Progenitor cell of endocrine pancreas (in vitro differentiated cells): ENCODE results near the gene POSTN. TPM values are rescaled to one million over a fixed set of nuclear protein-coding genes. Genes with fewer than 3 reads are reported as not detected.

Experiments
- DNase-seq: peaks from one replicate; pipeline ENCODE4 v3.0.0; 2021; ENCODE audit warnings: low spot score; ENCODE audit not compliant: unreplicated experiment
- H3K27ac Mint-ChIP-seq: 2 replicates; pipeline ENCODE4 v1.8.0; 2021; ENCODE audit warnings: mild to moderate bottlenecking, moderate library complexity, mixed read lengths
- H3K27me3 Mint-ChIP-seq: 2 replicates; pipeline ENCODE4 v1.8.0; 2021; ENCODE audit warnings: mixed read lengths
- H3K36me3 Mint-ChIP-seq: 2 replicates; pipeline ENCODE4 v1.8.0; 2022; ENCODE audit warnings: mixed read lengths; ENCODE audit not compliant: insufficient read depth
- H3K4me1 Mint-ChIP-seq: 2 replicates; pipeline ENCODE4 v1.8.0; 2021; ENCODE audit warnings: low read depth, mixed read lengths
- H3K4me3 Mint-ChIP-seq: 2 replicates; pipeline ENCODE4 v1.8.0; 2021; ENCODE audit warnings: low read depth, mild to moderate bottlenecking, moderate library complexity, mixed read lengths
- H3K9me3 Mint-ChIP-seq: 2 replicates; pipeline ENCODE4 v1.8.0; 2021; ENCODE audit warnings: low read depth, mixed read lengths
- CTCF ChIP-seq: fragments of 200-600 bp; sonication (generic); IDR thresholded peaks from one replicate; pipeline ENCODE4 v1.5.0; 2021; ENCODE audit warnings: antibody characterized with exemption, mild to moderate bottlenecking; ENCODE audit not compliant: unreplicated experiment
- total RNA-seq: library from RNA; stranded (reverse); gene quantifications from 2 replicates; pipeline ENCODE4 v1.2.1, GENCODE V29; 2021

POSTN gene
- total RNA-seq, 1 donor from 2014 or later = 1.5 TPM

- no peaks in the 10 kb centered on the region for H3K27me3 Mint-ChIP-seq
- H3K27ac Mint-ChIP-seq = no peak overlapping the region
- no peaks in the 10 kb centered on the region for H3K4me1 Mint-ChIP-seq
- H3K36me3 Mint-ChIP-seq = no peaks in the 10 kb centered on the region
- H3K4me3 Mint-ChIP-seq = no peak overlapping the region
- no peaks in the 10 kb centered on the region for H3K9me3 Mint-ChIP-seq
- no peak for DNase-seq
- no peak for TF ChIP-seq CTCF
Observed at GRCh38 chr13:37586164-37586563, 12.4 kb downstream of the POSTN start.

- TF ChIP-seq CTCF = no peak
- Mint-ChIP-seq H3K4me3 (no peak overlapping the region), H3K9me3 (no peaks in the 10 kb centered on the region), H3K4me1 (no peaks in the 10 kb centered on the region), H3K36me3 (no peaks in the 10 kb centered on the region), H3K27me3 (no peaks in the 10 kb centered on the region), H3K27ac (no peak overlapping the region)
- DNase-seq = no peak
Observed at GRCh38 chr13:37585541-37585940, 13.0 kb downstream of the POSTN start.

- H3K4me3 Mint-ChIP-seq = no peak overlapping the region
- no peaks in the 10 kb centered on the region for H3K4me1 Mint-ChIP-seq
- H3K27ac Mint-ChIP-seq = no peak overlapping the region
- no peaks in the 10 kb centered on the region for H3K27me3 Mint-ChIP-seq
- DNase-seq = no peak
- H3K9me3 Mint-ChIP-seq = no peaks in the 10 kb centered on the region
- H3K36me3 Mint-ChIP-seq = no peaks in the 10 kb centered on the region
- no peak for TF ChIP-seq CTCF
Observed at GRCh38 chr13:37576601-37577000, 22.0 kb downstream of the POSTN start.

GRCh38 chr13:37565425-37565824 is 33.1 kb downstream of the POSTN start:
- H3K9me3 Mint-ChIP-seq = no peaks in the 10 kb centered on the region
- no peaks in the 10 kb centered on the region for H3K27me3 Mint-ChIP-seq
- no peak for TF ChIP-seq CTCF
- DNase-seq = no peak
- H3K36me3 Mint-ChIP-seq = no peaks in the 10 kb centered on the region
- H3K4me1 Mint-ChIP-seq = no peaks in the 10 kb centered on the region
- H3K27ac Mint-ChIP-seq = no peak overlapping the region
- H3K4me3 Mint-ChIP-seq = no peak overlapping the region

GRCh38 chr13:37561031-37561430 is 37.5 kb downstream of the POSTN start:
- no peaks in the 10 kb centered on the region for H3K27me3 Mint-ChIP-seq
- no peaks in the 10 kb centered on the region for H3K4me1 Mint-ChIP-seq
- H3K27ac Mint-ChIP-seq = no peak overlapping the region
- no peak overlapping the region for H3K4me3 Mint-ChIP-seq
- no peaks in the 10 kb centered on the region for H3K36me3 Mint-ChIP-seq
- no peak for TF ChIP-seq CTCF
- DNase-seq = no peak
- peaks cover 25% of the 10 kb centered on the region for H3K9me3 Mint-ChIP-seq
